ENCODE measurements around the gene CDC6. TPM values are rescaled to one million over a fixed set of nuclear protein-coding genes. Genes with fewer than 3 reads are reported as not detected.
A peak's percentile ranks its signal among the peaks of the same experiment; 100 is the strongest.

Gene CDC6
- total and polyA plus RNA-seq, 2 experiments from 2014 or later = 9.8 to 12.4 TPM

DNA sequence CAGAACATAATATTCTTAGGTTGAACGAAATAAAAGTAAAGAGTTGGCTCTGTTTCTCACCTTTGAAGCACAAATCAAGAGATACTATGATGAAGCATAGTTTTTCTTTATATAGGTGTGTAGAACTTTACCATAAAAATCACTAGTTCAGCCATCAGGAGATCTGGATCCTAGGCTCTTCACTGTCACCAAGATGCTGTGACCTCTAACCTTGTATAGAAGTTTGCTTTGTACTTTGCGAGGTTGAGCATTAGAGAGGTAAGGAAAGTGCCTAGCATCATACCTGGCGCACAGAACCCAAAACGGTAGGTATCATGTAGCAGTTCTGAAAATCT, 553 bp upstream of the CDC6 start:
- Histone ChIP-seq H3K4me2 (ENCODE audit: unreplicated experiment) (peak overlapping the region; percentile 37), H3K36me3 (ENCODE audit: low read depth) (no peaks in the 10 kb centered on the region; the same call in 1 of the 2 replicates), H2AFZ (no peak overlapping the region), H3K9ac (no peak overlapping the region), H3K9me2 (ENCODE audit: insufficient read depth) (no peaks in the 10 kb centered on the region), H4K20me1 (ENCODE audit: insufficient read depth) (no peaks in the 10 kb centered on the region), H3K27ac (no peak overlapping the region), H3K9me3 (ENCODE audit: low read depth) (no peaks in the 10 kb centered on the region), H3K27me3 (replicated peaks; ENCODE audit: insufficient read depth) (no peaks in the 10 kb centered on the region), H3K79me2 (ENCODE audit: insufficient read depth) (peaks cover 14% of the 10 kb centered on the region; the same call in 1 of the 2 replicates), H3K4me3 (0 out of 2 replicates have a peak overlapping the region, but pooled peaks have one; percentile 18), H3K4me1 (ENCODE audit: insufficient read depth) (peaks cover 28% of the 10 kb centered on the region), H3F3A (ENCODE audit: insufficient read depth) (peaks cover 37% of the 10 kb centered on the region)
- WGBS, 2 experiments (ENCODE audit: low coverage in 1 of 2, low lambda C conversion rate in 2 of 2, missing lambda C conversion rate in 2 of 2) = 40 to 48% methylated on average over 4 of the region's 4 CpGs
- TF ChIP-seq EZH2phosphoT487 (IDR thresholded peaks at IDR 0.05; ENCODE audit: insufficient read depth, low read depth) (no peak), EZH2 (IDR thresholded peaks at IDR 0.05; ENCODE audit: insufficient read depth, poor library complexity, severe bottlenecking) (no peak)
- in situ Hi-C loops (cut with MboI) = no loop called here
- no peak for DNase-seq

DNA sequence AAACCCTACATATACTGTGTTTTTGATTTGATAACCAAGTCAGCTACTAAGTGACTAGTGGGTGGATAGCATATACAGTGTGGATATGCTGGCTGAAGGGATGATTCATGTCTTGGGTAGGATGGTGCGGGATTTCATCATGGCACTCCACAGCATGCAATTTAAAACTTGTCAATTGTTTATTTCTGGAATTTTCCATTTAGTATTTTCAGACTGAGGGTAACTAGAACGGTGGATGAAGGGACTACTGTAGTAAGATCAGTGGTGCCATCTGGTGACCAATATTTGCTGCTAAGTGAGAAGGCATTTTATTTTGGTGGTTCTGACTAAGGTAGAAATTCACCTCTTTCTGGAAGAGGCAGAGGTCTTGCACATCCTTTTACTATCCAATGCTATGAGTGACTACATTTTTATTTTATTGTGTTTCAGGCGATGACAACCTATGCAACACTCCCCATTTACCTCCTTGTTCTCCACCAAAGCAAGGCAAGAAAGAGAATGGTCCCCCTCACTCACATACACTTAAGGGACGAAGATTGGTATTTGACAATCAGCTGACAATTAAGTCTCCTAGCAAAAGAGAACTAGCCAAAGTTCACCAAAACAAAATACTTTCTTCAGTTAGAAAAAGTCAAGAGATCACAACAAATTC, 3.1 kb downstream of the CDC6 start:
- Histone ChIP-seq H3K4me1 (ENCODE audit: insufficient read depth) (peaks cover 7% of the 10 kb centered on the region), H3K9ac (peak overlapping the region; percentile 34), H2AFZ (no peak overlapping the region), H3K27me3 (replicated peaks; ENCODE audit: insufficient read depth) (no peaks in the 10 kb centered on the region), H3K4me2 (ENCODE audit: unreplicated experiment) (peak overlapping the region; percentile 31), H3K36me3 (ENCODE audit: low read depth) (peaks cover 11% of the 10 kb centered on the region; the same call in 1 of the 2 replicates), H3K4me3 (no peak overlapping the region), H3K27ac (peak overlapping the region; percentile 49), H3K9me3 (ENCODE audit: low read depth) (no peaks in the 10 kb centered on the region), H3K9me2 (ENCODE audit: insufficient read depth) (no peaks in the 10 kb centered on the region), H4K20me1 (ENCODE audit: insufficient read depth) (no peaks in the 10 kb centered on the region), H3F3A (ENCODE audit: insufficient read depth) (peaks cover 10% of the 10 kb centered on the region), H3K79me2 (ENCODE audit: insufficient read depth) (peaks cover 14% of the 10 kb centered on the region; the same call in 1 of the 2 replicates)
- WGBS, 2 experiments (ENCODE audit: low coverage in 1 of 2, low lambda C conversion rate in 2 of 2, missing lambda C conversion rate in 2 of 2) = 44 to 45% methylated on average over 4 of the region's 4 CpGs
- in situ Hi-C loops (cut with MboI) = loop anchor here (5.0 kb wide), 1 partner anchor 93 kb away; no protein-coding TSS in a partner anchor
- DNase-seq = peak; percentile 96
- TF ChIP-seq EZH2 (IDR thresholded peaks at IDR 0.05; ENCODE audit: insufficient read depth, poor library complexity, severe bottlenecking) = no peak

DNA sequence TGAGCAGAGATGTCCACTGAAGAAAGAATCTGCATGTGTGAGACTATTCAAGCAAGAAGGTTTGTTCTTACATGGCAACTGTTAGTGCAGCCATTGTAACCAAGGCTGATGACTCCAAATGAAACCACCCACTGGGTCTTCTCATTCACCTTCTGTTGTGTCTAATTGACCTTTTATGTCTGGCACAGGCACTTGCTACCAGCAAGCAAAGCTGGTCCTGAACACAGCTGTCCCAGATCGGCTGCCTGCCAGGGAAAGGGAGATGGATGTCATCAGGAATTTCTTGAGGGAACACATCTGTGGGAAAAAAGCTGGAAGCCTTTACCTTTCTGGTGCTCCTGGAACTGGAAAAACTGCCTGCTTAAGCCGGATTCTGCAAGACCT, 3.6 kb downstream of the CDC6 start:
- Histone ChIP-seq H3K4me1 (ENCODE audit: insufficient read depth) (peaks cover 7% of the 10 kb centered on the region), H3F3A (ENCODE audit: insufficient read depth) (peaks cover 9% of the 10 kb centered on the region), H4K20me1 (ENCODE audit: insufficient read depth) (no peaks in the 10 kb centered on the region), H3K9ac (no peak overlapping the region), H2AFZ (no peak overlapping the region), H3K79me2 (ENCODE audit: insufficient read depth) (peaks cover 14% of the 10 kb centered on the region; the same call in 1 of the 2 replicates), H3K27ac (0 out of 2 replicates have a peak overlapping the region, but pooled peaks have one; percentile 8), H3K9me3 (ENCODE audit: low read depth) (no peaks in the 10 kb centered on the region), H3K36me3 (ENCODE audit: low read depth) (peaks cover 11% of the 10 kb centered on the region; the same call in 1 of the 2 replicates), H3K4me2 (ENCODE audit: unreplicated experiment) (no peak overlapping the region), H3K9me2 (ENCODE audit: insufficient read depth) (no peaks in the 10 kb centered on the region), H3K27me3 (replicated peaks; ENCODE audit: insufficient read depth) (no peaks in the 10 kb centered on the region), H3K4me3 (no peak overlapping the region)
- TF ChIP-seq EZH2phosphoT487 (IDR thresholded peaks at IDR 0.05; ENCODE audit: insufficient read depth, low read depth) (no peak), EZH2 (IDR thresholded peaks at IDR 0.05; ENCODE audit: insufficient read depth, poor library complexity, severe bottlenecking) (no peak)
- WGBS, 2 experiments (ENCODE audit: low coverage in 1 of 2, low lambda C conversion rate in 2 of 2, missing lambda C conversion rate in 2 of 2) = 73 to 82% methylated on average over 2 of the region's 2 CpGs
- in situ Hi-C loops (cut with MboI) = loop anchor here (5.0 kb wide), 1 partner anchor 94 kb away; no protein-coding TSS in a partner anchor
- no peak for DNase-seq

DNA sequence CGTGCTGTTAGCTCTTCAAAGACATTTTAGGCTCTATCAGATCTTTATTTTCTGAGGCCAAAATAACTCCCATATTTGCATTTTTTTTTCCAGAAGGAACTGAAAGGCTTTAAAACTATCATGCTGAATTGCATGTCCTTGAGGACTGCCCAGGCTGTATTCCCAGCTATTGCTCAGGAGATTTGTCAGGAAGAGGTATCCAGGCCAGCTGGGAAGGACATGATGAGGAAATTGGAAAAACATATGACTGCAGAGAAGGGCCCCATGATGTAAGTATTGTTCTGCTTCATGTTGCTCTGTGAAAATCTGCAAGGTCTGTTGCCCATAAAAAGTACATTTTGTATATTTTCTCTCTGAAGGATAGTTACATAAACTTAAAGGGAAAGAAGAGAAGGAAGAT, 5.7 kb downstream of the CDC6 start:
- Histone ChIP-seq H3K4me3 (no peak overlapping the region), H3K9me3 (ENCODE audit: low read depth) (no peaks in the 10 kb centered on the region), H2AFZ (no peak overlapping the region), H3K9ac (no peak overlapping the region), H3K4me2 (ENCODE audit: unreplicated experiment) (no peak overlapping the region), H3K36me3 (ENCODE audit: low read depth) (peaks cover 11% of the 10 kb centered on the region; the same call in 1 of the 2 replicates), H3K4me1 (ENCODE audit: insufficient read depth) (peaks cover 10% of the 10 kb centered on the region), H3K9me2 (ENCODE audit: insufficient read depth) (no peaks in the 10 kb centered on the region), H4K20me1 (ENCODE audit: insufficient read depth) (no peaks in the 10 kb centered on the region), H3F3A (ENCODE audit: insufficient read depth) (peaks cover 13% of the 10 kb centered on the region), H3K27ac (no peak overlapping the region), H3K27me3 (replicated peaks; ENCODE audit: insufficient read depth) (no peaks in the 10 kb centered on the region), H3K79me2 (ENCODE audit: insufficient read depth) (peaks cover 14% of the 10 kb centered on the region; the same call in 1 of the 2 replicates)
- no peak for DNase-seq
- TF ChIP-seq EZH2phosphoT487 (IDR thresholded peaks at IDR 0.05; ENCODE audit: insufficient read depth, low read depth) (no peak), EZH2 (IDR thresholded peaks at IDR 0.05; ENCODE audit: insufficient read depth, poor library complexity, severe bottlenecking) (no peak)
- 96 to 100% methylated on average over 1 of the region's 1 CpG for WGBS, 2 experiments (ENCODE audit: low coverage in 1 of 2, low lambda C conversion rate in 2 of 2, missing lambda C conversion rate in 2 of 2)
- in situ Hi-C loops (cut with MboI) = loop anchor here (5.0 kb wide), 1 partner anchor 96 kb away; no protein-coding TSS in a partner anchor

Data from GM23248 (cell line).